Natural killer cell (primary cell): Measurements from ENCODE around the gene MARF1. TPM values are rescaled to one million over a fixed set of nuclear protein-coding genes. Genes with fewer than 3 reads are reported as not detected.

Experiments
- ATAC-seq, 3 donors: fragments of 150-1000 bp in 2 of 3; fragments of 200-7000 bp in 1 of 3; cut with Tn5 transposase; 1 replicate in 1 of 3; 2 replicates in 2 of 3; pipeline ENCODE4 v1.10.0; 2021; ENCODE audit warnings: mild to moderate bottlenecking in 2 of 3, moderate library complexity in 2 of 3
- DNase-seq, 2 donors: peaks; one replicate each; pipeline versions ENCODE4 v3.0.0 to v3.0.0-alpha.2; 2013 to 2021; ENCODE audit warnings: mixed read lengths in 1 of 2
- H3K27ac ChIP-seq: one replicate; pipeline ENCODE4 v1.5.1; 2013; ENCODE audit warnings: mild to moderate bottlenecking, low read length
- H3K27me3 ChIP-seq: one replicate; pipeline ENCODE4 v1.6.1; 2013; ENCODE audit warnings: low read length; ENCODE audit not compliant: control insufficient read depth, insufficient read depth
- H3K36me3 ChIP-seq: one replicate; pipeline ENCODE4 v1.6.1; 2013; ENCODE audit warnings: low read length; ENCODE audit not compliant: control insufficient read depth, insufficient read depth
- H3K4me1 ChIP-seq: one replicate; pipeline ENCODE4 v1.6.1; 2013; ENCODE audit warnings: low read length; ENCODE audit not compliant: control insufficient read depth, insufficient read depth
- H3K4me3 ChIP-seq: one replicate; pipeline ENCODE4 v1.5.1; 2013; ENCODE audit warnings: low read length
- H3K9me3 ChIP-seq: one replicate; pipeline ENCODE4 v1.6.1; 2013; ENCODE audit warnings: low read length; ENCODE audit not compliant: control insufficient read depth, insufficient read depth
- H3K27ac Mint-ChIP-seq, 2 donors: one replicate each; pipeline ENCODE4 v1.8.0; 2022; ENCODE audit warnings: mild to moderate bottlenecking in 2 of 2, mixed read lengths in 2 of 2, moderate library complexity in 1 of 2
- H3K27me3 Mint-ChIP-seq, 2 donors: one replicate each; pipeline ENCODE4 v1.8.0; 2022; ENCODE audit warnings: low read depth in 2 of 2, mixed read lengths in 2 of 2
- H3K36me3 Mint-ChIP-seq: one replicate; pipeline ENCODE4 v1.8.0; 2022; ENCODE audit warnings: mixed read lengths
- H3K4me1 Mint-ChIP-seq, 2 donors: one replicate each; pipeline ENCODE4 v1.8.0; 2022; ENCODE audit warnings: mixed read lengths in 2 of 2
- H3K4me3 Mint-ChIP-seq: one replicate; pipeline ENCODE4 v1.8.0; 2022; ENCODE audit warnings: mild to moderate bottlenecking, moderate library complexity, mixed read lengths
- H3K9me3 Mint-ChIP-seq, 2 donors: one replicate each; pipeline ENCODE4 v1.8.0; 2022; ENCODE audit warnings: mixed read lengths in 2 of 2
- CTCF ChIP-seq: fragments of 200-600 bp; IDR thresholded peaks from one replicate; pipeline ENCODE4 v1.8.0; 2022; ENCODE audit warnings: antibody characterized with exemption
- WGBS: methylation state at CpG from one replicate; pipeline ENCODE4 v1.1.7; 2013; ENCODE audit warnings: missing lambda C conversion rate; ENCODE audit not compliant: insufficient coverage; 5-methylcytosine and 5-hydroxymethylcytosine counted together
- intact Hi-C: fragments of 100-400 bp; cut with micrococcal nuclease; formaldehyde crosslinking; loops from one replicate; pipeline ENCODE4 v1.14.2; 2022
- total RNA-seq, 4 donors: library from RNA; stranded (reverse); fragments of 120-200 nt in 1 of 4; gene quantifications; one replicate each; pipeline versions ENCODE4 v1.2.3 to v1.2.4, GENCODE V29; 2013 to 2022

The MARF1 gene
- total RNA-seq, 3 donors from 2014 or later (not counting 1 experiment from before 2014, with no cell fraction given): 127 to 149 (median 140) TPM

- no peaks in the 10 kb centered on the region for H3K9me3 ChIP-seq
- Mint-ChIP-seq H3K9me3 (no peaks in the 10 kb centered on the region), H3K27me3 (no peaks in the 10 kb centered on the region), H3K27ac (peak overlapping the region; percentile 36 to 95), H3K36me3 (no peaks in the 10 kb centered on the region), H3K4me3 (peak overlapping the region; percentile 14), H3K4me1 (peaks cover 37% of the 10 kb centered on the region in 2 donors)
- peaks cover 8% of the 10 kb centered on the region for H3K36me3 ChIP-seq
- TF ChIP-seq CTCF: no peak
- no peaks in the 10 kb centered on the region for H3K27me3 ChIP-seq
- H3K27ac ChIP-seq: no peak overlapping the region
- intact Hi-C loops: no loop called here
- WGBS: 95% methylated on average over 4 of the region's 4 CpGs
- DNase-seq (no peak), ATAC-seq (no peak)
- peaks cover 33% of the 10 kb centered on the region for H3K4me1 ChIP-seq
- no peak overlapping the region for H3K4me3 ChIP-seq
Measured at GRCh38 chr16:15653227-15653626, 10.3 kb upstream of the MARF1 start.

GRCh38 chr16:15652293-15653001, 9.5 kb upstream of the MARF1 start:
- peak overlapping the region; percentile 99 for H3K4me3 Mint-ChIP-seq
- H3K27ac Mint-ChIP-seq: peak overlapping the region; percentile 95 to 96
- no peak for DNase-seq
- peaks cover 31 to 37% of the 10 kb centered on the region in 2 donors for H3K4me1 Mint-ChIP-seq
- no peaks in the 10 kb centered on the region for H3K9me3 Mint-ChIP-seq
- no peaks in the 10 kb centered on the region for H3K9me3 ChIP-seq
- no peak overlapping the region for H3K27ac ChIP-seq
- WGBS: 95% methylated on average over 14 of the region's 14 CpGs
- TF ChIP-seq CTCF: no peak
- no peaks in the 10 kb centered on the region for H3K27me3 Mint-ChIP-seq
- H3K36me3 Mint-ChIP-seq: no peaks in the 10 kb centered on the region
- no peak for ATAC-seq
- no peak overlapping the region for H3K4me3 ChIP-seq
- no peaks in the 10 kb centered on the region for H3K27me3 ChIP-seq
- H3K36me3 ChIP-seq: peaks cover 8% of the 10 kb centered on the region
- intact Hi-C loops: no loop called here
- H3K4me1 ChIP-seq: peaks cover 29% of the 10 kb centered on the region

- Mint-ChIP-seq H3K27me3 (no peaks in the 10 kb centered on the region), H3K36me3 (no peaks in the 10 kb centered on the region), H3K4me1 (peaks cover 17 to 25% of the 10 kb centered on the region in 2 donors), H3K27ac (peak overlapping the region; percentile 95 to 96), H3K4me3 (peak overlapping the region; percentile 99), H3K9me3 (no peaks in the 10 kb centered on the region)
- ATAC-seq: peak; percentile 40 to 50 (median 45)
- peak overlapping the region; percentile 94 for H3K4me3 ChIP-seq
- H3K27ac ChIP-seq: peak overlapping the region; percentile 93
- H3K4me1 ChIP-seq: peaks cover 29% of the 10 kb centered on the region
- peaks cover 8% of the 10 kb centered on the region for H3K36me3 ChIP-seq
- H3K9me3 ChIP-seq: no peaks in the 10 kb centered on the region
- no peak for TF ChIP-seq CTCF
- intact Hi-C loops: loop anchor here (1.0 kb wide), 1 partner anchor 8 kb away; no protein-coding TSS in a partner anchor
- WGBS: under 1% methylated on average over 18 of the region's 18 CpGs
- no peaks in the 10 kb centered on the region for H3K27me3 ChIP-seq
- DNase-seq: peak; percentile 35 to 81
Measured at GRCh38 chr16:15650698-15651171, 7.8 kb upstream of the MARF1 start.
